ENCODE results near the gene SYT12.

DNA sequence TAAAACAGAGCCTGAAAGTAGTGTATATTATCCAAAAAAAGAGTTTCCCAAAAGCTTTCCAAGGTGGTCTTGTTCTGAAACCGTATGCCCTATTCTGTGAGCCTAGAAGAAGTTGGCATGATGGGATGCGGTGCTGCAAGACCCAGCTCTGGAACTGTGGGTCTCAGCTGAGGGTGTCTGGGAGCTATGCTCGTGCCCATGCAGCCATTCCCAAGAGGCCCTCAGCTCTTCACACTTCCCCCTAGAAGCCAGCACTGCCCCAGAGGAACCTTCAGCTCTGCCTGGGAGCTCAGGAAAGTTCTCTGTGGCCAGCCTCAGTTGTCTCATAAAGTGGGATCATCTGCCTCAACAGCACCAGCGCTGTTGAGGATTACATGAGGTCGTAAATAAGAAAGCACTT lies 6.4 kb upstream of the SYT12 start:
- TF ChIP-seq POLR2AphosphoS5 (IDR thresholded peaks at IDR 0.05; ENCODE audit: low read depth, low read length) (no peak), TAF1 (IDR thresholded peaks at IDR 0.05; ENCODE audit: borderline replicate concordance, insufficient read depth, low read length) (no peak)
- TF ChIP-seq, protein P1, sequence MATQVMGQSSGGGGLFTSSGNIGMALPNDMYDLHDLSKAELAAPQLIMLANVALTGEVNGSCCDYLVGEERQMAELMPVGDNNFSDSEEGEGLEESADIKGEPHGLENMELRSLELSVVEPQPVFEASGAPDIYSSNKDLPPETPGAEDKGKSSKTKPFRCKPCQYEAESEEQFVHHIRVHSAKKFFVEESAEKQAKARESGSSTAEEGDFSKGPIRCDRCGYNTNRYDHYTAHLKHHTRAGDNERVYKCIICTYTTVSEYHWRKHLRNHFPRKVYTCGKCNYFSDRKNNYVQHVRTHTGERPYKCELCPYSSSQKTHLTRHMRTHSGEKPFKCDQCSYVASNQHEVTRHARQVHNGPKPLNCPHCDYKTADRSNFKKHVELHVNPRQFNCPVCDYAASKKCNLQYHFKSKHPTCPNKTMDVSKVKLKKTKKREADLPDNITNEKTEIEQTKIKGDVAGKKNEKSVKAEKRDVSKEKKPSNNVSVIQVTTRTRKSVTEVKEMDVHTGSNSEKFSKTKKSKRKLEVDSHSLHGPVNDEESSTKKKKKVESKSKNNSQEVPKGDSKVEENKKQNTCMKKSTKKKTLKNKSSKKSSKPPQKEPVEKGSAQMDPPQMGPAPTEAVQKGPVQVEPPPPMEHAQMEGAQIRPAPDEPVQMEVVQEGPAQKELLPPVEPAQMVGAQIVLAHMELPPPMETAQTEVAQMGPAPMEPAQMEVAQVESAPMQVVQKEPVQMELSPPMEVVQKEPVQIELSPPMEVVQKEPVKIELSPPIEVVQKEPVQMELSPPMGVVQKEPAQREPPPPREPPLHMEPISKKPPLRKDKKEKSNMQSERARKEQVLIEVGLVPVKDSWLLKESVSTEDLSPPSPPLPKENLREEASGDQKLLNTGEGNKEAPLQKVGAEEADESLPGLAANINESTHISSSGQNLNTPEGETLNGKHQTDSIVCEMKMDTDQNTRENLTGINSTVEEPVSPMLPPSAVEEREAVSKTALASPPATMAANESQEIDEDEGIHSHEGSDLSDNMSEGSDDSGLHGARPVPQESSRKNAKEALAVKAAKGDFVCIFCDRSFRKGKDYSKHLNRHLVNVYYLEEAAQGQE (IDR thresholded peaks at IDR 0.05; ENCODE audit: insufficient read depth in 1 of 2, low read depth in 2 of 2, low read length in 2 of 2): no peak
